CD14-positive monocyte (primary cell): Measurements from ENCODE around the gene AIFM1. TPM values are rescaled to one million over a fixed set of nuclear protein-coding genes. Genes with fewer than 3 reads are reported as not detected.

Experiments
- DNase-seq, 3 donors: peaks; one replicate each; pipeline ENCODE4 v3.0.0-alpha.2; 2011 to 2022
- H2AFZ ChIP-seq: 2 replicates; pipeline ENCODE4 v1.6.0; 2012; ENCODE audit warnings: mild to moderate bottlenecking, low read depth, low read length, inconsistent platforms; ENCODE audit not compliant: insufficient read depth, poor library complexity, severe bottlenecking
- H3K27ac ChIP-seq, 2 donors: 1 replicate in 1 of 2; 2 replicates in 1 of 2; pipeline ENCODE4 v1.5.1; 2012 to 2013; ENCODE audit warnings: low read length in 2 of 2, control low read depth in 1 of 2, inconsistent platforms in 1 of 2, low read depth in 1 of 2, mild to moderate bottlenecking in 1 of 2
- H3K27me3 ChIP-seq, 2 donors: one replicate each; pipeline versions ENCODE4 v1.6.0 to v1.6.1; 2011 to 2013; ENCODE audit warnings: low read length in 2 of 2; ENCODE audit not compliant: control insufficient read depth in 2 of 2, insufficient read depth in 2 of 2
- H3K36me3 ChIP-seq, 2 donors: replicated peaks in 1 of 2; 1 replicate in 1 of 2; 2 replicates in 1 of 2; pipeline versions ENCODE4 v1.5.1 to v1.6.1; 2012 to 2013; ENCODE audit warnings: low read length in 2 of 2, control low read depth in 1 of 2, inconsistent platforms in 1 of 2, mild to moderate bottlenecking in 1 of 2; ENCODE audit not compliant: insufficient read depth in 2 of 2, control insufficient read depth in 1 of 2
- H3K4me1 ChIP-seq, 2 donors: 1 replicate in 1 of 2; 2 replicates in 1 of 2; pipeline versions ENCODE4 v1.5.1 to v1.6.1; 2012 to 2013; ENCODE audit warnings: low read length in 2 of 2, control low read depth in 1 of 2, inconsistent platforms in 1 of 2, mild to moderate bottlenecking in 1 of 2, moderate library complexity in 1 of 2; ENCODE audit not compliant: insufficient read depth in 2 of 2, control insufficient read depth in 1 of 2
- H3K4me2 ChIP-seq: replicated peaks from 2 replicates; pipeline ENCODE3; 2012; ENCODE audit warnings: low read length, moderate library complexity, mild to moderate bottlenecking; ENCODE audit not compliant: poor library complexity, severe bottlenecking; ENCODE audit errors: extremely low read depth
- H3K4me3 ChIP-seq, 3 experiments: fragments of 200-600 bp in 1 of 3; sonication (generic) in 1 of 3; replicated peaks in 1 of 3; 1 replicate in 2 of 3; 2 replicates in 1 of 3; pipeline ENCODE4 v1.5.1; 2011 to 2013; ENCODE audit warnings: low read length in 3 of 3, mild to moderate bottlenecking in 3 of 3, control low read depth in 2 of 3, low read depth in 2 of 3, inconsistent platforms in 1 of 3, moderate library complexity in 1 of 3
- H3K79me2 ChIP-seq: 2 replicates; pipeline ENCODE4 v1.6.0; 2012; ENCODE audit warnings: mild to moderate bottlenecking, control low read depth, inconsistent platforms, low read length, moderate library complexity; ENCODE audit not compliant: insufficient read depth
- H3K9ac ChIP-seq: 2 replicates; pipeline ENCODE4 v1.6.0; 2017; ENCODE audit warnings: low read length, mild to moderate bottlenecking; ENCODE audit not compliant: insufficient read depth, poor library complexity, severe bottlenecking
- H3K9me3 ChIP-seq, 2 donors: replicated peaks in 1 of 2; 1 replicate in 1 of 2; 2 replicates in 1 of 2; pipeline versions ENCODE4 v1.5.1 to v1.6.1; 2012 to 2013; ENCODE audit warnings: low read length in 2 of 2, control low read depth in 1 of 2; ENCODE audit not compliant: control insufficient read depth in 1 of 2, insufficient read depth in 1 of 2
- H4K20me1 ChIP-seq: 2 replicates; pipeline ENCODE4 v1.6.0; 2012; ENCODE audit warnings: mild to moderate bottlenecking, low read length, control low read depth, moderate library complexity; ENCODE audit not compliant: insufficient read depth
- H3K27ac Mint-ChIP-seq, 7 donors: one replicate each; pipeline ENCODE4 v1.8.0; 2020; ENCODE audit warnings: mild to moderate bottlenecking in 7 of 7, mixed read lengths in 7 of 7, moderate library complexity in 6 of 7, inconsistent platforms in 2 of 7
- H3K27me3 Mint-ChIP-seq, 3 donors: one replicate each; pipeline ENCODE4 v1.8.0; 2021 to 2022; ENCODE audit warnings: low read depth in 3 of 3, mild to moderate bottlenecking in 3 of 3, mixed read lengths in 3 of 3, moderate library complexity in 3 of 3, inconsistent platforms in 1 of 3
- H3K36me3 Mint-ChIP-seq, 2 donors: one replicate each; pipeline ENCODE4 v1.8.0; 2020; ENCODE audit warnings: mixed read lengths in 2 of 2, inconsistent platforms in 1 of 2, mild to moderate bottlenecking in 1 of 2
- H3K4me1 Mint-ChIP-seq: one replicate; pipeline ENCODE4 v1.8.0; 2020; ENCODE audit warnings: mild to moderate bottlenecking, mixed read lengths
- H3K4me3 Mint-ChIP-seq, 2 donors: one replicate each; pipeline ENCODE4 v1.8.0; 2020; ENCODE audit warnings: mild to moderate bottlenecking in 2 of 2, mixed read lengths in 2 of 2, moderate library complexity in 1 of 2
- H3K9me3 Mint-ChIP-seq, 7 donors: one replicate each; pipeline ENCODE4 v1.8.0; 2020 to 2022; ENCODE audit warnings: mixed read lengths in 7 of 7, mild to moderate bottlenecking in 6 of 7, moderate library complexity in 6 of 7, inconsistent platforms in 2 of 7
- WGBS: methylation state at CpG from one replicate; pipeline ENCODE4 v1.1.5; 2013; ENCODE audit warnings: missing lambda C conversion rate; ENCODE audit not compliant: insufficient coverage; 5-methylcytosine and 5-hydroxymethylcytosine counted together
- intact Hi-C, 2 donors: fragments of 100-400 bp; cut with micrococcal nuclease; formaldehyde crosslinking; loops; one replicate each; pipeline versions ENCODE4 v1.15.0 to v1.15.1; 2023
- polyA plus RNA-seq, 3 donors: library from polyadenylated mRNA; depleted of rRNA in 1 of 3; unstranded in 2 of 3; stranded (reverse) in 1 of 3; fragments of 300-500 nt in 2 of 3; fragments of >200 nt in 1 of 3; fragmentation: Illumina TruSeq in 2 of 3; gene quantifications; 1 replicate in 2 of 3; 2 replicates in 1 of 3; pipeline ENCODE4 v1.2.3, GENCODE V29; 2012 to 2021
- TF ChIP-seq, protein P1 (sequence below): fragments of 200-600 bp; IDR thresholded peaks from one replicate; pipeline ENCODE4 v1.8.0; 2022; ENCODE audit warnings: antibody characterized with exemption, mild to moderate bottlenecking

AIFM1 gene
- polyA plus RNA-seq, 3 donors = 15.1 to 19.1 (median 18.6) TPM

DNA sequence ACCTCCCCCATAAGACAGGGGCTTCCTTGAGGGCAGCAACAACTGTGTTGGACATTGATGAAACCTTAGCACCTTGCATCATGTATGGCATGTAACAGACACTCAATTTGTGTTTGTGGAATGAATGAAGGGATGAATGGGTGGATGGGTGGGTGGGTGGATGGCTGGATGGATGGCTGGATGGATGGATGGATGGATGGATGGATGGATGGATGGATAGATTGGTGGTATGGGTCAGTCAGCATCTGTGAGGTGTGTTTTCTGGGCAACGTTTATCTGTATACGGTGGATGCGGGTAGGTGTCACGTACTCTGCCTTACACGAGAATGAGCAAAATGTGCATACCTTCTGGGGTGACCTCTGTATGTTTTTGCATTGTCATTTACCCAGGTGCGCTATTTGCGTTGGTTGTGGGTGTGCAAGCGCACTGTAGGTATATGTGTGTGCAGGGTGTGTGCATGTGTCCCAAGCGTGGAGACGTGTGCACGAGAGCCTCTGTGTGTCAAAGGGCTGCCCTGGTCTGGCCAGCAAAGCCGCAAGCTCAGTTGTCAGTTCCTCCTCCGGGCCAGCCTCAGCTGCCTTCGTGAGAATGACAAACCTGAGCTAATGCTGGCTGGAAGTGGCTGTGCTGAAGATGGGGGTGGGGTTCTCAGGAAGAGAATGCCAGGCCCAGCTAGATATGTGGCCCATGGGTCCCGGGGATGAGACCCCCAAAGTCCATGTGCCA, 81.8 kb downstream of the AIFM1 start:
- Mint-ChIP-seq H3K27ac (peak overlapping the region; percentile 93 to 97 (median 94)), H3K36me3 (peaks cover 15 to 21% of the 10 kb centered on the region in 2 donors), H3K9me3 (peaks cover 0 to 2% (median 0%) of the 10 kb centered on the region in 7 donors), H3K4me3 (peak overlapping the region; percentile 74 to 82), H3K27me3 (peaks cover 0 to 3% (median 0%) of the 10 kb centered on the region in 3 donors), H3K4me1 (peaks cover 80% of the 10 kb centered on the region)
- intact Hi-C loops = loop anchor here (5.0 kb wide), 3 partner anchors 38 to 108 kb away; partner anchors contain the start of gene AIFM1 (in 1 of the 2)
- Histone ChIP-seq H4K20me1 (peaks cover 40% of the 10 kb centered on the region), H3K4me2 (peak overlapping the region; percentile 73), H3K9ac (peak overlapping the region; percentile 45), H3K4me3 (peak overlapping the region in 2 of 3 experiments; percentile 16 to 69), H3K79me2 (peaks cover 84% of the 10 kb centered on the region), H3K9me3 (no peaks in the 10 kb centered on the region), H2AFZ (no peak overlapping the region), H3K4me1 (peaks cover 85 to 87% of the 10 kb centered on the region in 2 donors), H3K27me3 (no peaks in the 10 kb centered on the region), H3K36me3 (peaks cover 8 to 10% of the 10 kb centered on the region in 2 donors), H3K27ac (peak overlapping the region; percentile 94)
- 26% methylated on average over 8 of the region's 15 CpGs for WGBS
- TF ChIP-seq, protein P1, sequence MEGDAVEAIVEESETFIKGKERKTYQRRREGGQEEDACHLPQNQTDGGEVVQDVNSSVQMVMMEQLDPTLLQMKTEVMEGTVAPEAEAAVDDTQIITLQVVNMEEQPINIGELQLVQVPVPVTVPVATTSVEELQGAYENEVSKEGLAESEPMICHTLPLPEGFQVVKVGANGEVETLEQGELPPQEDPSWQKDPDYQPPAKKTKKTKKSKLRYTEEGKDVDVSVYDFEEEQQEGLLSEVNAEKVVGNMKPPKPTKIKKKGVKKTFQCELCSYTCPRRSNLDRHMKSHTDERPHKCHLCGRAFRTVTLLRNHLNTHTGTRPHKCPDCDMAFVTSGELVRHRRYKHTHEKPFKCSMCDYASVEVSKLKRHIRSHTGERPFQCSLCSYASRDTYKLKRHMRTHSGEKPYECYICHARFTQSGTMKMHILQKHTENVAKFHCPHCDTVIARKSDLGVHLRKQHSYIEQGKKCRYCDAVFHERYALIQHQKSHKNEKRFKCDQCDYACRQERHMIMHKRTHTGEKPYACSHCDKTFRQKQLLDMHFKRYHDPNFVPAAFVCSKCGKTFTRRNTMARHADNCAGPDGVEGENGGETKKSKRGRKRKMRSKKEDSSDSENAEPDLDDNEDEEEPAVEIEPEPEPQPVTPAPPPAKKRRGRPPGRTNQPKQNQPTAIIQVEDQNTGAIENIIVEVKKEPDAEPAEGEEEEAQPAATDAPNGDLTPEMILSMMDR = no peak
- peak; percentile 72 to 79 (median 74) for DNase-seq

DNA sequence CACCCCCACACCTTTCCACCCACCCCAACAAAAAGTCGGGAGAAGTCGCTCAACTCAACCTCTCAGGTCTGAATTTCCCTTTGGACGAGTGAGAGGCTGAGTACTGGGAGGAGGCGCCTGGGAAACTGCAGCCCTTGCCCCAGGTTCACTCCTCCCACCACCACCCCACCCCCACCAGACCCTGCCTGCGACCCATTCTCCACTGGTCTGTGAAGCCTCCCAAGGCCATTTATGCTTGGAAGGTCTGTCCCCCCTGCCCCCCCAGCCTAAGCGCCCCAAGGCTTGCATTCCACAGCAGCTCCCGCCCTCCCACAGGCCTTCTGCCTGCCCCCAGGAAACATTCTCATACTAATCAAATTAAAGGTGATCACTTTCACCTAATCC, 82.5 kb downstream of the AIFM1 start:
- peaks cover 8 to 10% of the 10 kb centered on the region in 2 donors for H3K36me3 ChIP-seq

More for the DNA sequence above, 82.5 kb downstream of the AIFM1 start:
- H3K4me1 Mint-ChIP-seq = peaks cover 73% of the 10 kb centered on the region
- peaks cover 80% of the 10 kb centered on the region for H3K79me2 ChIP-seq
- H3K27ac ChIP-seq = peak overlapping the region; percentile 94
- TF ChIP-seq, protein P1 = no peak
- H3K9ac ChIP-seq = no peak overlapping the region
- H3K27me3 ChIP-seq = no peaks in the 10 kb centered on the region
- no peak overlapping the region for H2AFZ ChIP-seq
- H3K4me3 Mint-ChIP-seq = peak overlapping the region; percentile 42 to 70
- H4K20me1 ChIP-seq = peaks cover 40% of the 10 kb centered on the region
- intact Hi-C loops = loop anchor here (5.0 kb wide), 3 partner anchors 39 to 109 kb away; partner anchors contain the start of gene AIFM1 (in 1 of the 2)
- no peaks in the 10 kb centered on the region for H3K9me3 ChIP-seq
- peak overlapping the region; percentile 93 to 97 (median 94) for H3K27ac Mint-ChIP-seq
- H3K4me2 ChIP-seq = peak overlapping the region; percentile 73
- peaks cover 0 to 3% (median 0%) of the 10 kb centered on the region in 3 donors for H3K27me3 Mint-ChIP-seq
- peaks cover 0 to 2% (median 0%) of the 10 kb centered on the region in 7 donors for H3K9me3 Mint-ChIP-seq
- peaks cover 18 to 22% of the 10 kb centered on the region in 2 donors for H3K36me3 Mint-ChIP-seq
- H3K4me1 ChIP-seq = peaks cover 78 to 80% of the 10 kb centered on the region in 2 donors
- no CpG with 5 or more reads among the region's 7 CpGs for WGBS
- peak overlapping the region in 1 of 3 experiments; percentile 69 for H3K4me3 ChIP-seq
- no peak for DNase-seq
